Right lobe of liver (tissue), 6 donors: Measurements from ENCODE around the gene RABGAP1. TPM values are rescaled to one million over a fixed set of nuclear protein-coding genes. Genes with fewer than 3 reads are reported as not detected.

Experiments used
- ATAC-seq, 4 donors: fragments of 200-7000 bp; cut with Tn5 transposase; one replicate each; pipeline ENCODE4 v1.9.1; 2020; ENCODE audit warnings: mild to moderate bottlenecking in 4 of 4, moderate library complexity in 4 of 4
- DNase-seq, 3 donors: peaks; one replicate each; pipeline ENCODE4 v3.0.0-alpha.2; 2020
- H3K27ac ChIP-seq, 3 donors: fragments of 200-600 bp; one replicate each; pipeline ENCODE4 v1.8.0; 2022
- H3K27me3 ChIP-seq, 2 donors: fragments of 200-600 bp; one replicate each; pipeline ENCODE4 v1.8.0; 2022
- H3K36me3 ChIP-seq, 4 donors: fragments of 200-600 bp; sonication (generic) in 1 of 4; one replicate each; pipeline versions ENCODE4 v1.5.1 to v1.8.0; 2017 to 2022; ENCODE audit warnings: control low read depth in 1 of 4
- H3K4me1 ChIP-seq, 4 donors: fragments of 200-600 bp; sonication (generic) in 1 of 4; one replicate each; pipeline versions ENCODE4 v1.5.1 to v1.8.0; 2017 to 2022; ENCODE audit warnings: control low read depth in 1 of 4
- H3K4me3 ChIP-seq, 3 donors: fragments of 200-600 bp; one replicate each; pipeline ENCODE4 v1.8.0; 2022
- H3K9me3 ChIP-seq, 4 donors: fragments of 200-600 bp; sonication (generic) in 1 of 4; one replicate each; pipeline versions ENCODE4 v1.5.1 to v1.8.0; 2017 to 2022; ENCODE audit warnings: control low read depth in 1 of 4
- POLR2A ChIP-seq: fragments of 450-650 bp; IDR thresholded peaks from one replicate; pipeline ENCODE4 v1.6.1; 2017; ENCODE audit warnings: antibody characterized with exemption, mild to moderate bottlenecking
- WGBS: methylation state at CpG from one replicate; pipeline ENCODE4 v1.1.6; 2018; ENCODE audit warnings: low coverage, low lambda C conversion rate; ENCODE audit not compliant: insufficient coverage; ENCODE audit errors: missing lambda C conversion rate; 5-methylcytosine and 5-hydroxymethylcytosine counted together
- intact Hi-C, 2 donors: fragments of 100-400 bp; cut with DNase I; formaldehyde crosslinking; loops; one replicate each; pipeline versions ENCODE4 v1.11.2 to v1.14.1; 2022
- total RNA-seq, 6 experiments: library from RNA; depleted of rRNA in 2 of 6; stranded (reverse); fragments of >200 nt in 2 of 6; fragmentation: NEBNext Ultra II Directional in 3 of 6; extraction: Animal tissue kit (Norgen Biotek cat#: 25700) in 3 of 6; gene quantifications; one replicate each; pipeline versions ENCODE4 v1.1.0 to v1.2.4, GENCODE V29; 2016 to 2023
- TF ChIP-seq, protein P1 (sequence below), 4 donors: fragments of 200-600 bp in 3 of 4; fragments of 450-650 bp in 1 of 4; IDR thresholded peaks; one replicate each; pipeline versions ENCODE4 v1.5.1 to v1.8.0; 2016 to 2022; ENCODE audit warnings: antibody characterized with exemption in 4 of 4, mild to moderate bottlenecking in 2 of 4
- donor health status: DM: no; HTN: yes; CAD: no.
- donor health status: DM: no; HTN: no; CAD: no.
- donor health status: DM: no; HTN: no; CAD: no.
- donor health status: DM: no; HTN: yes; CAD: no.
- donor health status: DM: no; HTN: yes; CAD: no.

Gene RABGAP1
- total RNA-seq, 6 experiments from 2014 or later, result 11.4 to 15.4 (median 13.5) TPM

DNA sequence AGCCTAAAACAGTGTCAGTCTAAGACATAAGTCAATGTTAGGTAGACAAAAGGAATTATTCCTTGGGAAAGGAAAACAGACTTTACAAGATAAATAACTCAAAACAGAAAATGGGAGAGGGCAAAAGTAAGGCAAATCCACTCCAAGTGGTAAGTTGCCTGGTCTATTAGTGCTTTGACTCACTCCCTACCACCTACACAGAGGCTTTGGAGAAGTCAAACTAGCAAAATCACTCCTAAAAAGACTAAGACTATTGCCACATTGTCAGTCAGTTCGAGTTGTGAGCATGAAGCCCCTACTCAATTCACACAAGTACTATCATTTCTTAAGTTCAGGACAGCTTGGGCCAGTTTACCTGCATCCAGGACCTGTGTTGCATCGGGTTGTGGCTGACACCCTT, 22.5 kb upstream of the RABGAP1 start:
- 80% methylated on average over 2 of the region's 2 CpGs for WGBS
- ATAC-seq (no peak), DNase-seq (no peak)
- H3K4me3 ChIP-seq, result no peak overlapping the region
- no peaks in the 10 kb centered on the region for H3K9me3 ChIP-seq
- intact Hi-C loops, result no loop called here
- H3K4me1 ChIP-seq, result no peaks in the 10 kb centered on the region
- no peak for TF ChIP-seq POLR2A
- TF ChIP-seq, protein P1, sequence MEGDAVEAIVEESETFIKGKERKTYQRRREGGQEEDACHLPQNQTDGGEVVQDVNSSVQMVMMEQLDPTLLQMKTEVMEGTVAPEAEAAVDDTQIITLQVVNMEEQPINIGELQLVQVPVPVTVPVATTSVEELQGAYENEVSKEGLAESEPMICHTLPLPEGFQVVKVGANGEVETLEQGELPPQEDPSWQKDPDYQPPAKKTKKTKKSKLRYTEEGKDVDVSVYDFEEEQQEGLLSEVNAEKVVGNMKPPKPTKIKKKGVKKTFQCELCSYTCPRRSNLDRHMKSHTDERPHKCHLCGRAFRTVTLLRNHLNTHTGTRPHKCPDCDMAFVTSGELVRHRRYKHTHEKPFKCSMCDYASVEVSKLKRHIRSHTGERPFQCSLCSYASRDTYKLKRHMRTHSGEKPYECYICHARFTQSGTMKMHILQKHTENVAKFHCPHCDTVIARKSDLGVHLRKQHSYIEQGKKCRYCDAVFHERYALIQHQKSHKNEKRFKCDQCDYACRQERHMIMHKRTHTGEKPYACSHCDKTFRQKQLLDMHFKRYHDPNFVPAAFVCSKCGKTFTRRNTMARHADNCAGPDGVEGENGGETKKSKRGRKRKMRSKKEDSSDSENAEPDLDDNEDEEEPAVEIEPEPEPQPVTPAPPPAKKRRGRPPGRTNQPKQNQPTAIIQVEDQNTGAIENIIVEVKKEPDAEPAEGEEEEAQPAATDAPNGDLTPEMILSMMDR (IDR thresholded peaks at IDR 0.05), result no peak
- no peak overlapping the region for H3K27ac ChIP-seq
- no peaks in the 10 kb centered on the region for H3K27me3 ChIP-seq
- H3K36me3 ChIP-seq, result no peaks in the 10 kb centered on the region

DNA sequence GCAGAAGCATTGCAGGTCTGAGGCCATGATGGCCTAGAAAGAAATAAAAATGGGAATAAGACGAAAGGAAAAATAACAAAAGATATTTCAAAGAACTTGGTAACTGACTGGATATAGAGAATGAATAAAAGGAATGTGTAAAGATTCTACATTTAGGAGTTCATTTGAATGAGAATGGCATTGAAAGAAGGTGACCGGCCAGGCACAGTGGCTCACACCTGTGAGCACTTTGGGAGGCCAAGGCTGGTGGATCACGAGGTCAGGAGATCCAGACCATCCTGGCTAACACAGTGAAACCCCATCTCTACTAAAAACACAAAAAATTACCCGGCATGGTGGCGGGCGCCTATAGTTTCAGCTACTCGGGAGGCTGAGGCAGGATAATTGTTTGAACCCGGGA, 18.1 kb upstream of the RABGAP1 start:
- no peaks in the 10 kb centered on the region for H3K27me3 ChIP-seq
- H3K4me1 ChIP-seq, result no peaks in the 10 kb centered on the region
- DNase-seq (no peak), ATAC-seq (no peak)
- no peak overlapping the region for H3K27ac ChIP-seq
- WGBS, result 95% methylated on average over 3 of the region's 8 CpGs
- intact Hi-C loops, result no loop called here
- H3K36me3 ChIP-seq, result no peaks in the 10 kb centered on the region
- no peaks in the 10 kb centered on the region for H3K9me3 ChIP-seq
- no peak overlapping the region for H3K4me3 ChIP-seq
- no peak for TF ChIP-seq POLR2A
- TF ChIP-seq, protein P1 (IDR thresholded peaks at IDR 0.05), result no peak

DNA sequence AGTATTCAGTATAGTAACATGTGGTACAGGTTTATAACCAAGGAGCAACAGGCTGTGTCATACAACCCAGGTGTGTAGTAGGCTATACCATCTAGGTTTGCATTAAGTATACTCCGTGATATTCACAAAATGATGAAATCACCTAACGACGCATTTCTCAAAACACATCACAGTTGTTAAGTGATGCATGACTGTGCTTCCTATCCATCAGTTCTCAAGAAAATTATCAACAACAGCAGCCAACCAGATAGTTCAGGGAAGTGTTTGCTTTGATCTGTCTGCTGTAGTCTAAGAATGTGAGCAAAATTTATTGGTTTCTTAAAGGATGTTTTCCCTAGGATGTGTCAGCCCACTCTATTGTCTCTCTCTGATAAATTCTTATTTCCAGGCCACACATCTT, 16.9 kb upstream of the RABGAP1 start:
- H3K27me3 ChIP-seq, result no peaks in the 10 kb centered on the region
- H3K4me3 ChIP-seq, result no peak overlapping the region
- DNase-seq (no peak), ATAC-seq (no peak)
- no peaks in the 10 kb centered on the region for H3K4me1 ChIP-seq
- TF ChIP-seq, protein P1 (IDR thresholded peaks at IDR 0.05), result no peak
- no peak for TF ChIP-seq POLR2A
- no peaks in the 10 kb centered on the region for H3K9me3 ChIP-seq
- WGBS, result 29% methylated on average over 3 of the region's 3 CpGs
- H3K36me3 ChIP-seq, result no peaks in the 10 kb centered on the region
- H3K27ac ChIP-seq, result no peak overlapping the region
- intact Hi-C loops, result no loop called here

DNA sequence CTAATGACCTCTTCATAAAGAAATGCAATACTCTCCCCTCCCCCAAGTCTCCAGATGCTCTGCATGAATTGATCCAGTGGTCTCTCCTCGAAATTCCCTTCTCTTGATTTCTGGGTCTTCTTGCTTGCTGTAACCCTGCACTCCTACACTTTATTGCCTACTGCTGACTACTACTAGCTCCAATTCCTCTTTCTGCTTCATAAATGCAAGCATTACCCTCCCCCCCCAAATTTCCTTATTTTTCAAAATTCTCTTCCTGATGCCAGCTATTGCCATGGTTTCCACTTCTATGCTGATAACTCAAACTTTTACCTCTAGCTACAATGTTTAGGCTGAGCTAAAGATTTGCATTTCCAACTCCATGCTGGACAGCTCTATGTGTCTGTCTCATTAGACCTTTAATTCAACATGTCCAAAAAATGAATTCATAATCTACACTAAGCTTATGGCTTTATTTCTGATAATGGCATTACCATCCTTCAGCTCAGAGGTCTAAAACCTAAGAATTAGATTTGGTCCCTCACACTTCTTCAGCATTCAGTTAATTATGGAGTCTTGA, 10.9 kb upstream of the RABGAP1 start:
- no peaks in the 10 kb centered on the region for H3K36me3 ChIP-seq
- no peak overlapping the region for H3K27ac ChIP-seq
- TF ChIP-seq, protein P1 (IDR thresholded peaks at IDR 0.05), result no peak
- no peak for TF ChIP-seq POLR2A
- DNase-seq, result no peak
- no peak for ATAC-seq
- no peak overlapping the region for H3K4me3 ChIP-seq
- H3K9me3 ChIP-seq, result no peaks in the 10 kb centered on the region
- H3K27me3 ChIP-seq, result no peaks in the 10 kb centered on the region
- peaks cover 0 to 21% (median 9%) of the 10 kb centered on the region in 4 donors for H3K4me1 ChIP-seq
- WGBS, result 60% methylated on average over 1 of the region's 1 CpG
- intact Hi-C loops, result no loop called here
